Fibroblast of lung (primary cell): ENCODE measurements around the gene KDM2B. TPM values are rescaled to one million over a fixed set of nuclear protein-coding genes. Genes with fewer than 3 reads are reported as not detected.

Experiments
- DNase-seq, 2 donors: peaks; one replicate each; pipeline versions ENCODE4 v3.0.0 to v3.0.0-alpha.2; 2010; ENCODE audit warnings: low read depth in 2 of 2
- H2AFZ ChIP-seq: 2 replicates; pipeline ENCODE4 v1.5.1; 2012; ENCODE audit warnings: low read length, control low read depth, inconsistent platforms
- H3K27ac ChIP-seq: 2 replicates; pipeline ENCODE4 v1.5.1; 2011; ENCODE audit warnings: low read length, control low read depth; ENCODE audit not compliant: insufficient read depth
- H3K27me3 ChIP-seq: 2 replicates; pipeline ENCODE4 v1.5.1; 2011; ENCODE audit warnings: mild to moderate bottlenecking, low read length; ENCODE audit not compliant: control insufficient read depth, insufficient read depth
- H3K36me3 ChIP-seq: 2 replicates; pipeline ENCODE4 v1.5.1; 2011; ENCODE audit warnings: low read length; ENCODE audit not compliant: control insufficient read depth, insufficient read depth
- H3K4me1 ChIP-seq: 2 replicates; pipeline ENCODE4 v1.5.1; 2011; ENCODE audit warnings: low read length; ENCODE audit not compliant: control insufficient read depth, insufficient read depth; ENCODE audit errors: extremely low read depth
- H3K4me2 ChIP-seq: 2 replicates; pipeline ENCODE4 v1.5.1; 2011; ENCODE audit warnings: low read length, control low read depth; ENCODE audit not compliant: insufficient read depth; ENCODE audit errors: extremely low read depth
- H3K4me3 ChIP-seq, 4 experiments: fragments of 200-600 bp in 1 of 4; sonication (generic) in 1 of 4; replicated peaks in 1 of 4; 2 replicates each; pipeline ENCODE4 v1.5.1; 2011 to 2016; ENCODE audit warnings: low read length in 4 of 4, low read depth in 3 of 4, mild to moderate bottlenecking in 3 of 4, control low read depth in 2 of 4, inconsistent platforms in 1 of 4, mixed read lengths in 1 of 4; ENCODE audit not compliant: insufficient read depth in 1 of 4; ENCODE audit errors: control extremely low read depth in 1 of 4
- H3K79me2 ChIP-seq: 2 replicates; pipeline ENCODE4 v1.5.1; 2012; ENCODE audit warnings: mild to moderate bottlenecking, low read length, inconsistent platforms; ENCODE audit not compliant: control insufficient read depth, insufficient read depth
- H3K9ac ChIP-seq: 2 replicates; pipeline ENCODE4 v1.5.1; 2011; ENCODE audit warnings: mild to moderate bottlenecking, low read length, control low read depth; ENCODE audit not compliant: insufficient read depth
- H3K9me3 ChIP-seq: 2 replicates; pipeline ENCODE4 v1.5.1; 2012; ENCODE audit warnings: low read depth, low read length; ENCODE audit not compliant: control insufficient read depth, insufficient read depth
- H4K20me1 ChIP-seq: 2 replicates; pipeline ENCODE4 v1.5.1; 2011; ENCODE audit warnings: low read length; ENCODE audit not compliant: control insufficient read depth, insufficient read depth; ENCODE audit errors: extremely low read depth
- CTCF ChIP-seq, 2 donors: IDR thresholded peaks in 1 of 2; conservative IDR thresholded peaks in 1 of 2; 1 replicate in 1 of 2; 2 replicates in 1 of 2; pipeline ENCODE4 v1.5.1; 2011 to 2012; ENCODE audit warnings: low read length in 2 of 2, control low read depth in 1 of 2, inconsistent platforms in 1 of 2, low read depth in 1 of 2, mild to moderate bottlenecking in 1 of 2
- EZH2 ChIP-seq: IDR thresholded peaks from 2 replicates; pipeline ENCODE4 v1.5.1; 2012; ENCODE audit warnings: low read length, control low read depth, mild to moderate bottlenecking; ENCODE audit errors: missing control alignments
- polyA plus RNA-seq, 2 donors: library from polyadenylated mRNA; depleted of rRNA in 1 of 2; stranded (reverse) in 1 of 2; unstranded in 1 of 2; fragments of >200 nt; gene quantifications; 2 replicates each; pipeline ENCODE4 v1.2.1, GENCODE V29; 2011 to 2012; ENCODE audit warnings: missing spikeins in 1 of 2
- total RNA-seq: library from RNA; depleted of rRNA; stranded (reverse); fragments of >200 nt; gene quantifications from 2 replicates; pipeline ENCODE4 v1.2.1, GENCODE V29; 2014

The KDM2B gene
- total and polyA plus RNA-seq, 2 donors (not counting 1 experiment from before 2014, with no cell fraction given): 9.8 to 21.6 TPM

GRCh38 chr12:121483949-121484348, 96.9 kb downstream of the KDM2B start:
- Histone ChIP-seq H3K27me3 (no peaks in the 10 kb centered on the region), H2AFZ (no peak overlapping the region), H3K4me2 (no peak overlapping the region), H3K4me3 (no peak overlapping the region), H4K20me1 (no peaks in the 10 kb centered on the region), H3K27ac (no peak overlapping the region), H3K9me3 (no peaks in the 10 kb centered on the region), H3K36me3 (no peaks in the 10 kb centered on the region), H3K79me2 (no peaks in the 10 kb centered on the region), H3K9ac (no peak overlapping the region), H3K4me1 (no peaks in the 10 kb centered on the region)
- TF ChIP-seq EZH2 (no peak), CTCF (conservative IDR thresholded peaks at IDR 0.05 in 1 of 2, IDR thresholded peaks at IDR 0.05 in 1 of 2; ENCODE audit: low read depth in 1 of 2, low read length in 2 of 2) (no peak)
- DNase-seq: no peak

DNA sequence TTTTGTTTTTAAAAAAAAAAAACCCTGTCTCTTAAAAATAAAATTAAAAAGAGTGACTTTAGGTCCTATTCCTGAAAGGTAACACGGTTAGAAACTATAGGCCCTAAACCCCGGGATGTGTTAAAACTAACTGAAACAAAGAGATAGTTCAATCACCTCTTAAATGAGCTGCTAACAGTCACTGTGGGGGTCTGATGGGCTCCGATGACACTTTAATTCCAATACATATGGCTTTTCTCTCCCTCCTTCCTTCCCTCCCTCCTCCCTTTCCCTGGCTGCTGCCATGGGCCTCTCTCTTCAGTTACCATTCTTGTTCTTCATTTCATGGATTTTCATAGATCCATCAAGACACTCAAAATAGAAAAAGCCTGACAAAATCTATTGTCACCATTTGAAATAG, 104.3 kb downstream of the KDM2B start:
- H3K79me2 ChIP-seq: no peaks in the 10 kb centered on the region
- H3K27me3 ChIP-seq: no peaks in the 10 kb centered on the region
- H3K4me2 ChIP-seq: no peak overlapping the region
- no peaks in the 10 kb centered on the region for H3K4me1 ChIP-seq
- no peak for DNase-seq
- H3K9me3 ChIP-seq: no peaks in the 10 kb centered on the region
- H4K20me1 ChIP-seq: no peaks in the 10 kb centered on the region
- H3K27ac ChIP-seq: no peak overlapping the region
- no peak overlapping the region for H3K4me3 ChIP-seq
- no peaks in the 10 kb centered on the region for H3K36me3 ChIP-seq
- no peak overlapping the region for H3K9ac ChIP-seq
- TF ChIP-seq CTCF (conservative IDR thresholded peaks at IDR 0.05 in 1 of 2, IDR thresholded peaks at IDR 0.05 in 1 of 2; ENCODE audit: low read depth in 1 of 2, low read length in 2 of 2): no peak
- no peak for TF ChIP-seq EZH2
- H2AFZ ChIP-seq: no peak overlapping the region

DNA sequence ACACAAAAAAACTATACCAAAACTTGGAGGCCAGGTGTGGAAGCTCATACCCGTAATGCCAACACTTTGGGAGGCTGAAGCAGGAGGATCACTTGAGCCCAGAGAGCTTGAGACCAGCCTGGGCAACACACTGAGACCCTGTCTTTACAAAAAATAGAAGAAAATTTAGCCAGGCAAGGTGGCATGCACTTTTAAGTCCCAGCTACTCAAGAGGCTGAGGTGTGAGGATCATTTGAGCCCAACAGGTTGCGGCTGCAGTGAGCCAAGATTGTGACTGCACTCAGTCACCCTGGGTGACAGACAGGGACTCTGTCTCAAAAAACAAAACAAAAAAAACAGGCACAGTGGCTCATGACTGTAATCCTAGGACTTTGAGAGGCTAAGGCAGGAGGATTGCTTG, 105.5 kb downstream of the KDM2B start:
- Histone ChIP-seq H2AFZ (no peak overlapping the region), H3K27ac (no peak overlapping the region), H3K9me3 (no peaks in the 10 kb centered on the region), H3K9ac (no peak overlapping the region), H3K4me2 (no peak overlapping the region), H3K4me3 (no peak overlapping the region), H4K20me1 (no peaks in the 10 kb centered on the region), H3K79me2 (no peaks in the 10 kb centered on the region), H3K4me1 (no peaks in the 10 kb centered on the region), H3K36me3 (no peaks in the 10 kb centered on the region), H3K27me3 (no peaks in the 10 kb centered on the region)
- DNase-seq: no peak
- TF ChIP-seq CTCF (conservative IDR thresholded peaks at IDR 0.05 in 1 of 2, IDR thresholded peaks at IDR 0.05 in 1 of 2; ENCODE audit: low read depth in 1 of 2, low read length in 2 of 2) (no peak), EZH2 (no peak)
